ENCODE data around the gene DLGAP5.

DLGAP5 gene

DNA sequence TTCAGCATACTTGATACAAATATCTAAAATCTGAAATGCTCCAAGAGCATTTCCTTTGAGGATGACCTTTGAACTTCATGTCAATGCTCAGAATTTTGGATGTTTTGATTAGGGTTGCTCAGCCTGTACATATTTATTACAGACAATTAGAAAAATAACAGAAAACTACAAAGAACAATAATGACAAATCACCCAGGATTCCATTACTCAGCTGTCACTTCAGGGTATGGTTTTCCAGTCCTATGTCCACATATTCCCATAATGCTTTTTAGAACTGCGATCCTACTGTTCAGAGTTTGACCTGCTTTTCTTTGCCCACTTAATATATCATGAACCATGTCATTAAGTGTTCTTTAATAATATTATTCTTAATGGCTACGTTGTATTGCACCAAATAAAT lies 11.4 kb downstream of the DLGAP5 start:
- no peak for FAIRE-seq

DNA sequence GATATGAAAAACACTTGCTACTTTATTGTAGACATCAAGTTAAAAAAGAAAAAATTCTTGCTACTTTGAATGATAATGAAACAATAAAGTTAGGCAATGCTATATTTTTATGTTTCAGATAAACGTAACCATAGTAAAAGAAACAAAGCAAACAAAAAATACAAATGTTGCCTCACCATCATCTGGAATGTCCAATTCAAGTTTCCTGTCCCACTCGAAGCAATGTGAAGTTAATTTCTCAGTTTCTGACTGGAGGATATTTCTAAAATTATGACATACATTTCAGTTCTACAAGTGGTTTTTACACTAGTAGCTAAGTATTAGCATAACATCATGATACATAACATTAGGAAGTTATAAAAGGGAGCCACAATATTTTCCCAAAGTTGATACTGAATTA lies 20.9 kb downstream of the DLGAP5 start:
- no peak for FAIRE-seq

GRCh38 chr14:55160989-55161388 lies 30.4 kb downstream of the DLGAP5 start:
- peak; percentile 55 for FAIRE-seq

- FAIRE-seq, result no peak
Observed at GRCh38 chr14:55158412-55158811, 33.0 kb downstream of the DLGAP5 start.

DNA sequence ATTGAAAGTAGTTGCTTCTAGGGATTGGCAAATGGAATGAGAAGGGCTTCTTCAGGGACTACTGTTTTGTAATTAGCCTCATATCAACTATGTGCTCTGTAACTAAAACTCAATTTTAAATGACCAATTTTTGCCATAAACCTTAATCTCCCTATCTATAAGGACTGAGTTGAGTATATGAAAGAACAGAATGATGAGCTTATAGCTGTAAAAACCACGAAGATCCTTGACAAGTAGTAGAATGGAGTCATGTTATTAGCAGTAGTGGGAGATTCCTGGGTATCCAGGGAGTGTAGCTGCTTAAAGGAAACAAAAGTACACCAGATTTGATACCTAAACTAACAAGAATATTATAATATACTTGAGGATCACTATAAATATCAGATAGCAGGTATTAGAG lies 34.3 kb downstream of the DLGAP5 start:
- FAIRE-seq, result no peak

- FAIRE-seq, result no peak
Observed at GRCh38 chr14:55153951-55154350, 37.4 kb downstream of the DLGAP5 start.

GRCh38 chr14:55152052-55152753 lies 39.2 kb downstream of the DLGAP5 start:
- peak; percentile 15 for FAIRE-seq

DNA sequence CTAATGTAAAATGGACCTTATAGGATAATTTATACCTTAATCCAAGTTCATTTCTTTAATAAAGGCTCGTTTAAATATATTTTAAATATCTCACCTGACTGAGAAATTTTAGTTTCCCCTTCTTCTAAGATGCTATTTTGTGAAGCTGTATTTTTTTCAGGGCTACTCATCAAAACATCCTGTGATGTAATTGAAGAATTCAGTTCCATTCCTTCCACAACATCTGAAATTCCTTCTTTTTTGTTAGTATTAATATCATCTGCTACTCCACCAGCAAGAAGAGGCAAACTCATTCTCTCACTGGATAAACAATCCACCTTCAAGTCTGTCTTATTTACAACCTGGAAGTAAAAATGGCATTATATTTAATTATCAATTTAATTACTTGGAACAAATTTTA lies 39.8 kb downstream of the DLGAP5 start:
- peak; percentile 15 for FAIRE-seq

DNA sequence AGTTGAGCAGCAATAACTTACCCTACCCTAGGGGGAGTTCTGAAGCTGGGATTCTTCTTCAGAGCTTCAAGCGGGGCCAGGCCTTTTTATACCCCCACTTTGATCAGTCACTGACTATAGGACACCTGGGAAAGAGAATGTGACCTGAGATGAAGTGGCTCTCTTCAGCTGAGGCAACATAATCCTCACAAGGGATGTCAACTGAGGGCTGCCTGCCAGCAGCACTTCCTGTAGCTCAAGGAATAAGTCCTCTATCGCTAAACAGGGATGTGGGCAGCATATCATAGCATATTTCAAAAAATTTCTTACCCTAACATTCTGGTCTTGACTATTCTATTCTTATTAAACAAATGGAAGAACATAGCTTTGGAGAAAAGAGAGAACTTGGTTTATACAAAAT lies 45.0 kb downstream of the DLGAP5 start:
- no peak for FAIRE-seq

DNA sequence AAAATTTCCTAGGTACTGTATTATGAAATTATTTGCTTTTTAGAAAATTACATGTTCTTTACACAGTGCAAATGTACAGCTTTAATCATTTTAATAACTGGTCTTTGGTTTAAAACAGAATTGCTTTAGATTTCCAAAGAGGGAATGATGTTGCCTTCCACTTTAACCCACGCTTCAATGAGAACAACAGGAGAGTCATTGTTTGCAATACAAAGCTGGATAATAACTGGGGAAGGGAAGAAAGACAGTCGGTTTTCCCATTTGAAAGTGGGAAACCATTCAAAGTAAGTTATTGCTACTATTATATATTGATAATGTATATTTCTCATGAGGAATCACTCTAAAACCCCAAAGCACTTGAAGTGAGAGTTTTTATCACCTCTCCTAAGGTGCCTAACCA lies 48.9 kb downstream of the DLGAP5 start:
- FAIRE-seq, result no peak

DNA sequence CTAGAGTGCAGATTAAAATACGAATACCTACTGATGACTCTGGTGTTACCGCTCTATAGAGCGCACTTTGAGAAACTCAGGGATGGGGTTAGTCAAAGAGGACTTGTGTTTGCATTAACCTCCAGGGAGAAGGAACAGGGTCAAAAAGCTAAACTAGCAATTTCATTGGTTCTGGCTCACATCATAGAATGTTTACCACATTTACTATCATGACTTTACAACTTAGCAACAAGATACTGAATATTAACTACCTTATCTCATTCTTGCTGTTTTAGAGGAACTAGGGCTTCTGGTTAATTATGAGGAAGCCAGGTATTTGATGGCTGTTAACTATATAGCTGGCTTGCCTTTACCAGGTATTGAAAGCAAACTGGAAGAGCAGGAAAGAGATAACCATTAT lies 49.6 kb downstream of the DLGAP5 start:
- no peak for FAIRE-seq

DNA sequence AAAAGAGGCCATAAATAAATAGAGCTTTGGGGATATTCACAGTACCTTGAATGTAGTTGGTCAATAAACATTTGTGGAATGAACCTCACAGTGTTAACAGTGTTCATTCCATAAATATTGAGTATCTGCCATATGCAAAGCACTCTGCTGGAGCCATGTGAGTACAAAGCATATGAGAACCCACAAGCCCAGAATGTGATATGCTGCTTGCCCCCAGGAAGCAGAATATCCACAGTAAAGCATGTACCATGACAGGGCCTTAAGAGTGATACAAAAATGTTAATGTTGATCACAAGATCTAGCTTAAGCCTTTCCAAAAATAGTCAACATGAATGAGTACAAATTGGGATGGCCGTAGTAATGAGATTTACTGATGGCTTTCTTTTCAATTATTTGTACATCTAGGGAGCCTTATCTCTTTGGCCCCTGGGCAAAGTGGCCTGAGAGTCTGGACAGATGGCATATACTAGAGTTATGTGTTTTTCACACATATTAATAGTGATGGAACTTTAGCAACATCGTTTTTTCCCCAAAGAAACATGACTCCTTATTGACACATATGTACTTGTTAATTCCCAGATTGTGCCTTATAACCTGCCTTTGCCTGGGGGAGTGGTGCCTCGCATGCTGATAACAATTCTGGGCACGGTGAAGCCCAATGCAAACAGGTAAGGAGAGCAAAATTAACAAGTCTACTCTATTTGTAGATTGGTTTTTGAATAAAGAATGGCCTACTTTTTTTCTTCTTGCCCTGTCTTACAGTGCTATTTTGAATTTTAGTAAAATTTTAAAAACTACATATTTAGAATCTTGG lies 51.5 kb downstream of the DLGAP5 start:
- no peak for FAIRE-seq

- no peak for FAIRE-seq
Observed at GRCh38 chr14:55139141-55139540, 52.2 kb downstream of the DLGAP5 start.

DNA sequence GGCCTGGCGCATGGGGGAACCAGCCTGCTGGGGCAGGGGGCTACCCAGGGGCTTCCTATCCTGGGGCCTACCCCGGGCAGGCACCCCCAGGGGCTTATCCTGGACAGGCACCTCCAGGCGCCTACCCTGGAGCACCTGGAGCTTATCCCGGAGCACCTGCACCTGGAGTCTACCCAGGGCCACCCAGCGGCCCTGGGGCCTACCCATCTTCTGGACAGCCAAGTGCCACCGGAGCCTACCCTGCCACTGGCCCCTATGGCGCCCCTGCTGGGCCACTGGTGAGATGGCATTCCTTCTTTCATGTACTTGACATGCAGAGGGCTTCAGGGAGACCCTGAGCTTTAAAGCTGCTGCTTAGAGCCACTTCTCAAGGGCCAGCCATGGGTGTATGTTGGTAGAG lies 53.3 kb downstream of the DLGAP5 start:
- no peak for FAIRE-seq

DNA sequence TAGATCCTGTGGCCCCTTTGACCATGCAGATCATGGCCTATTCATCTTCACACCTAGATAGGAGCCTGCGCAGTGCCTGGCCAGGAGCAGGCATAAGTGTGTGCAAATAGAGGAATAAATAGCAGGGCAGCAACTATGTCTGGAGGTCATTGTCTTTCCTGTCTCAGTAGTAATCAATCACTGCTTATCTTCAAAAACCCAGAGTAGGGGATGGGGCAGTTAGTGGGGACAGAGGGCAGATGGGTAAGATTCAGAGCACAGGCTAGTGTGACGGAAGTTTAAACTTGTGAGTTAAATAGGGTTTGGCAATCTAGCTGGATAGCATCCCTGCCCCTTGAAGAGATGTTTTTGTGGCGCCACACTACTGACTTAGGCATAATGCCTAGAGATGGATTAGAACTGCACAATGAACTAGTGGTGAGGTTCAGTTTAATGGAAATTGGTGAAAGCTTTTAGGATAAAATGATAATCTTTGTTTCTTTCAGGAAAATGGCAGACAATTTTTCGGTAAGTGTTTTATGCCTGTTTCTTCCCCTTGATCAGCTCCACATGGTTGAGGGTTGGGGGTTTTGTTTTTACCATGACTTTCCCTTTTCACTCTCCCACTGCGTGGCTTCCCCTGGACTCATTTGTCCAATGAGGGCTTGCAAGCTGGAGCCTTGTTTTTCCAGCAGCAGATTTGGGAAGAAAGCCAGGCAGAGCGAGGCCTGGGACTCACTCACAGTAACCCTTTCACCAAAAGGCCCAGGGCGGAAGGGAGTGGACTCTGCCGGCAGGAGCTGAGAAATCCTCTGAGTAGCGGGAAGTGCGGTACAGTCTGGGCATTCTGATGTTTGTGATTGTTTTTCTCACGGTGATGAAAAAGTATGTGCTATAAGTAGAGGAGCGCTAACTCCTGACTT lies 54.2 kb downstream of the DLGAP5 start:
- FAIRE-seq, result no peak

DNA sequence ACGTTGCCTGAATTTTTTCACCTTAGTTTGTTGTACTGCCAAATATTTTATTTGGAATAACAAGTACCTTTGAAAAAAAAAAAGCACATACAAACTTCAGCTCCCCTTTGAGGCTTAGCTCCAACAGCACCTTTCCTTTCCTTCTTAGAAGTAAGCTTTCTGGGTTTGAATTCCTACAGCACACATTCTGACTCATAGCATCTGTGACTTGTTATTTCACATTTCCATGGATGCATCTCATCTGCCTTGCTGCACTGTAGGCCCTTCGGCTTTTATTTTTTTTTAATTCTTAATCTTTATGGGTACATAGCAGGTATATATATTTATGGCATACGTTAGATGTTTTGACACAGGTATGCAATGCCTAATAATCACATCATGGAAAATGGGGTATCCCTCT lies 55.1 kb downstream of the DLGAP5 start:
- FAIRE-seq, result no peak

GRCh38 chr14:55133416-55133815 lies 58.0 kb downstream of the DLGAP5 start:
- FAIRE-seq, result no peak

DNA sequence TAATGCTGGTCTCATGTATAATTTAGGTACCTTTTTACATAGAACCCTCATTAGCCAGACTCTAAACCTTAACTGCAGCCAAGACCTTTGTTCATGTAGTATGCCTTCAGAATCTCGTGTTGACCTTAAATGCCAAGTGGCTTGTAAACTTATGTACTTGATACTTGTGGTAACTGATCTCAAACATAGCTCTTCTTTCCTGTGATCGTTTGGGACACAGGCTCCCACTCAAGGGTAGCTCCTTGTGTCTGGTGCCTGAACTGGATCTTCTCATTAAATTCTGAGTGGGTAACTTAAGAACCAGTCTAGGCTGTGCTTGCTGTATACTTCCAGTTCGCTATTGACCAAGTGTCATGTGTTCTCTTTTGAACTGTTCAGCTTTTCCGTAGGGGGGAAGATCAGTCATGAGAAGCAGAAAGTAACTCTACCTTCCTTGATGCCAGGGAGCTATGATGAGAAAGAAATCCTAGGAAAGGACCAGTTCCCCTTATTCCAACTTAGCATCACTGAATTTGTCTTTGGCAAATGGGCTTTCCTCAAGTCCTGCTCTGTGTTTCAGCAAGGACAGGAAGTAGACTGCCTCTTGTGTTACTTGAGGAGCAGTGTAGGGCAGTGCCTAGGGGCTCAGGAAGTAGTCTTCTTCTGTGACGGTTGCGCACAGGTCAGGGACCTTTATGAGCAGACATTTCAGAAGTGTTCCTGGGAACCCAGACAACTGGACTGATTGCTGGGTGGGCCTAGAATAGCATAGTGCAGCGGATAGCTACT lies 59.8 kb downstream of the DLGAP5 start:
- no peak for FAIRE-seq

GRCh38 chr14:55130196-55130550 lies 61.2 kb downstream of the DLGAP5 start:
- no peak for FAIRE-seq

DNA sequence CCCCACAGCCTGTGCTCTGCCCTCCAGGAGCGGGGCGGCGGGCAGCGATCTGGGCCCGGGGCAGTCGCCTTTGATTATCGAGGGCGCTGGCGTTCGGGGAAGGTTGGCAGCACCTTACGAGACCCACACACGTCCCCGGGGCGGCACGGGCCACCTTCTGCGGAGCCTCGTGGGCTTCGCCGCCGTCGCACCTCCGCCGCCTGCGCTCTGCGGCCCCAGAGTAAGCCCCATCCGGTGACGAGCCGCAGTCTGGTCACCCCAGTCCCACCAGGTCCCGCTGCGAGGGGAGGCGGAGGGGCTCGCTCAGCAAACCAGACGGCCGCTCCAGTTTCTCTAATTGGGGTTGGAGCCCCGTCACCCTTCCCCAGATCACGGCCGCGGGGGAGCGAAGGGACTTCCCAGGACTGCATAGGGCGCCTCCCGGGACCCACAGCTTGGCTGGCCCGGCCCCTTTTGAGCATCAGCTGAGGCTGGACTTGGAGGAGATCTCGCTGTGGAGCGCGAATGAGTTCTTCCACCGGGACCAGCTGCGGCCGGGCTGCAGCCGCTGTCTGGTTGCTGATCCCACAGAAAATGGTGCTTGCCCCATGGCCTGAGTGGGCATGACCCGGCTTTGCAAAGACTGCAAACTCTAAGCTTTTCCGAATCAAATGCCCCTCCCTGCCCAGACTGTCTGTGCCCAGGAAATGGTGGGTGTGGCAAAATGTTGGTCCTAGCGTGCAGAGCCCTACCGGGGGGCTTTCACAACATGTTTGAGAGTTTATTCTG lies 61.8 kb downstream of the DLGAP5 start:
- FAIRE-seq, result no peak

GRCh38 chr14:55129086-55129427 lies 62.3 kb downstream of the DLGAP5 start, which contains the start of gene LGALS3:
Gene LGALS3, plus strand, starts transcription at chr14:55129252. Its CDS starts 8,122 bp downstream, at chr14:55137374.
- FAIRE-seq, result no peak
